HG02852 (cell line): ENCODE measurements around the gene PGC.

Experiments used
- ATAC-seq: cut with Tn5 transposase; IDR thresholded peaks from one replicate; pipeline ENCODE4 v1.9.1; 2021; ENCODE audit warnings: mild to moderate bottlenecking, moderate library complexity; ENCODE audit not compliant: unreplicated experiment

PGC gene

GRCh38 chr6:41702089-41702745, 45.0 kb downstream of the PGC start:
- no peak for ATAC-seq

GRCh38 chr6:41700463-41701347, 46.5 kb downstream of the PGC start:
- no peak for ATAC-seq

GRCh38 chr6:41699063-41699462, 48.1 kb downstream of the PGC start:
- no peak for ATAC-seq

- no peak for ATAC-seq
Observed at GRCh38 chr6:41697861-41698781, 49.1 kb downstream of the PGC start.

GRCh38 chr6:41696788-41697187, 50.4 kb downstream of the PGC start:
- no peak for ATAC-seq

- no peak for ATAC-seq
Observed at GRCh38 chr6:41695825-41696224, 51.4 kb downstream of the PGC start.

- no peak for ATAC-seq
Observed at GRCh38 chr6:41694815-41695526, 52.2 kb downstream of the PGC start.

GRCh38 chr6:41693281-41694240, 53.6 kb downstream of the PGC start:
- ATAC-seq = no peak

- no peak for ATAC-seq
Observed at GRCh38 chr6:41692730-41693129, 54.5 kb downstream of the PGC start.

- no peak for ATAC-seq
Observed at GRCh38 chr6:41692080-41692675, 55.0 kb downstream of the PGC start.

- ATAC-seq = no peak
Observed at GRCh38 chr6:41691426-41692079, 55.6 kb downstream of the PGC start.

GRCh38 chr6:41690541-41691330, 56.5 kb downstream of the PGC start:
- ATAC-seq = no peak

- no peak for ATAC-seq
Observed at GRCh38 chr6:41689171-41690008, 57.8 kb downstream of the PGC start.

GRCh38 chr6:41688256-41688965, 58.8 kb downstream of the PGC start:
- ATAC-seq = no peak

- ATAC-seq = no peak
Observed at GRCh38 chr6:41687501-41688175, 59.6 kb downstream of the PGC start.
